GM21526 (cell line): ENCODE data around the gene CCDC12.

Experiments
- ATAC-seq: cut with Tn5 transposase; IDR thresholded peaks from one replicate; pipeline ENCODE4 v1.9.1; 2021; ENCODE audit warnings: moderate library complexity; ENCODE audit not compliant: unreplicated experiment, low FRiP score

Gene CCDC12

GRCh38 chr3:46960081-46960701, 16.4 kb downstream of the CCDC12 start:
- ATAC-seq: no peak

GRCh38 chr3:46959161-46959511, 17.4 kb downstream of the CCDC12 start:
- ATAC-seq: no peak

GRCh38 chr3:46958467-46959160, 17.9 kb downstream of the CCDC12 start:
- ATAC-seq: no peak

GRCh38 chr3:46957092-46957820, 19.3 kb downstream of the CCDC12 start:
- no peak for ATAC-seq

- ATAC-seq: no peak
Measured at GRCh38 chr3:46955801-46956259, 20.7 kb downstream of the CCDC12 start.

GRCh38 chr3:46955157-46955556, 21.4 kb downstream of the CCDC12 start:
- ATAC-seq: no peak

- no peak for ATAC-seq
Measured at GRCh38 chr3:46954178-46954577, 22.4 kb downstream of the CCDC12 start.

GRCh38 chr3:46953234-46954010, 23.1 kb downstream of the CCDC12 start:
- ATAC-seq: no peak

GRCh38 chr3:46952813-46953212, 23.7 kb downstream of the CCDC12 start:
- no peak for ATAC-seq

- ATAC-seq: no peak
Measured at GRCh38 chr3:46950650-46951241, 25.8 kb downstream of the CCDC12 start.

- ATAC-seq: no peak
Measured at GRCh38 chr3:46950177-46950576, 26.4 kb downstream of the CCDC12 start.

GRCh38 chr3:46948830-46949671, 27.5 kb downstream of the CCDC12 start:
- ATAC-seq: no peak

- ATAC-seq: no peak
Measured at GRCh38 chr3:46947981-46948791, 28.4 kb downstream of the CCDC12 start.

- no peak for ATAC-seq
Measured at GRCh38 chr3:46947546-46947901, 29.0 kb downstream of the CCDC12 start.

GRCh38 chr3:46946856-46947545, 29.5 kb downstream of the CCDC12 start:
- ATAC-seq: no peak

- ATAC-seq: no peak
Measured at GRCh38 chr3:46946416-46946815, 30.1 kb downstream of the CCDC12 start.

GRCh38 chr3:46944191-46944590, 32.4 kb downstream of the CCDC12 start:
- no peak for ATAC-seq
